ENCODE measurements around the gene SETBP1.

- TF ChIP-seq CTCF (IDR thresholded peaks at IDR 0.05): no peak
- TF ChIP-seq POLR2AphosphoS5 (IDR thresholded peaks at IDR 0.05): no peak
Measured at GRCh38 chr18:45063246-45064038, 382.8 kb downstream of the SETBP1 start.
